NCI-H2171 treated with DMSO at 0.1 percent for 48 hours (cell line): Measurements from ENCODE around the gene PALD1.

Experiments used
- DNase-seq: peaks from one replicate; lab custom pipeline; 2025; lab: John Stamatoyannopoulos, UW

PALD1 gene

GRCh38 chr10:70478191-70479164, at the start of gene PALD1:
Gene PALD1 (plus strand): TSS chr10:70478767. CDS start chr10:70525952, 47,185 bp downstream.
- DNase-seq: peak; percentile 47

- DNase-seq: no peak
Measured at GRCh38 chr10:70430493-70431445, 47.8 kb upstream of the PALD1 start.

GRCh38 chr10:70432101-70432500, 46.5 kb upstream of the PALD1 start:
- DNase-seq: no peak

DNA sequence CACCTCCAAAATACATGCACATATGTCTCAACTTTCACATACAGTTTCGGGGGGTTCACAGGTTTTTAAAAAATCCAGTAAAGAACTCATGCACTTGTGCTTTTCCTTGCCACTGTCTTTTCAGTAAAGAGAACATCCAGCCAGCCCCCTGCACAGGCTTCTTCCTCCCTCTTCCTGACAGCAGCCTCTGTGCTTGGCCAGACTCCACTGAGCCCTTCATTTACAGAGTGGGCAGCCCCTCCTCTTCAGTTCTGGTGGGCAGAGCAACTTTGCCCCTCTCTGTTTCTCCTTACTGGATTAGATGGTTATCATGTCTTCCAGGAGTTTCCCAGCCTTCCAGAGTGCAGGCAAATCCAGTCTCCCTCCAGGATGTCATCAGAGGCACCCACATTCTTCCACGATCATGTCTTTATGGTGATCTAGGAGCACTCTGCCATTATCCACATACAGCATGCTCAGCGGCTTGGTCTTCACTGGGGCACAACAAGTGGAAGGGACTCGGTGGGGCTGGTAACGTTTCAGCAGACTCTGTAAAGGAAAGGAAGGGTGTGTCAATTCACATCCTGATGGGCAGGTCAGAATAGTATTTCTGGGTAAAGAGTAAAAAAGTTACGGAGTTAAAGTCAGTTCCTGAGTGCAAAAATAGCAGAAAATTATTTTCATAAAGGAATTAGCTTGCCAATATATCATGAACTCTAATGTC, 45.9 kb upstream of the PALD1 start:
- DNase-seq: no peak

- no peak for DNase-seq
Measured at GRCh38 chr10:70433581-70434280, 44.8 kb upstream of the PALD1 start.

- no peak for DNase-seq
Measured at GRCh38 chr10:70435241-70436085, 43.1 kb upstream of the PALD1 start.

- no peak for DNase-seq
Measured at GRCh38 chr10:70437721-70438120, 40.8 kb upstream of the PALD1 start.

DNA sequence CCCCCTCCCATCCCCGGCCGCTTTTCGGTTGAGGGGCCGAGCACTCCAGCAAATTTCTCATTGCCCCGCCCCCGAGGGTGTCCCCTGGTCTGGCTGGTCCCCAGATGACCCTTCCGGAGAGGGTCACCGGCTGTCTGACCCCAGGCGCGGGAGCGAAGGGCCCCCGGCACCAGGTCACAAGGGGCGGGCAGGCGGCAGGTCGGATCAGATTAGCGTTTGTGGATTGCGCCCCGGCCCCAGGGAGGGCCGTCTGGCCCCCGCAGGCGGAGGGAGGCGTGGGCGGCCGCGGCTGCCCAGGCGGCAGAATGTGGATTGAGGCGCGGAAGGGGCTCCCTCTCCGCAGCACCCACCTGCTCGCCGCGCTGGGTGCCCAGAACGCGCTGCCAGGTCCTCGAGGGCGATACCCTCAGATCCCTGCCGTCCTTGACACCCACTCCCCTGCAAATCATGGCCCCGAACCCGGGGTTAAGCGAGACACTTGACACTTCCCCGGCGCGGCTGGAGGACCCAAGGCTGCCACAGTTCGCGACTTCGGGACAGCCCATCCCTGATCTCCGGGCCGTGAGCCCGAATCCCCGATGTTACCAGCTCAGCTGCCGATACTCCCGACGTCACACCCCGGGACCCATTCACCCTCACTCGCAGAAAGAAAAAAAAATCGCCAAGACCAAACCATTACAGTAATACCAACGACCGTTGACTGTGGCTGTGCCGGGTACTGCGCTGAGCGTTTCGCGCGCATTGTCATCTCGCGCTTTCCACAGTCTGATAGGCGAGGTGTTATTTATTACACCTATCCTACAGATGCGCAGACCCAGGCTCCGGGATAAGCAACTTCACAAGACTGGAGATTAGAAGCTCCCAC, 38.0 kb upstream of the PALD1 start:
- no peak for DNase-seq

- DNase-seq: no peak
Measured at GRCh38 chr10:70441161-70441894, 37.2 kb upstream of the PALD1 start, which contains the start of gene NODAL. Gene NODAL (minus strand): TSS chr10:70441681. CDS start chr10:70441667, 14 bp downstream.

DNA sequence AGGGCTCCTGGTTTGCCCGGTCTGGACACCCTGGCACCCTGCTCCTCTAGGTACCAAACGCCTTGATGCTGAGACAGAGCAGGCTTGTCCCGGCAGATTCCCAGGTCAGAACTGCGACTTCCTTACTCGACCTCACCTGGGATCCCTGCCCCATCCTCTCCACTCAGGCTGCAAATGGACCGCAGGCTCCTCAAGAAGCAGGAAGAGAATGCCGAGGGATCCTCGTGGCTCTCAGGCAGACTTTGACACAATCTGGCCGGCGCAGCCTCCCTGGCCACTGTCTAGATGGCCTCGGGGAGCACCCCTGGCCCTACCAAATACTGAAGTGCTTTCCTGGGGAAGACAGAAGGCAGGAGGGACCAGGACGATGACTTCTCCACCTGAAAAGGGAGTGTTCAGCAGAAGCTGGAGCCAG, 36.7 kb upstream of the PALD1 start:
- no peak for DNase-seq

GRCh38 chr10:70442332-70442988, 36.1 kb upstream of the PALD1 start:
- no peak for DNase-seq

GRCh38 chr10:70444744-70445143, 33.8 kb upstream of the PALD1 start:
- DNase-seq: no peak

- no peak for DNase-seq
Measured at GRCh38 chr10:70445718-70446657, 32.6 kb upstream of the PALD1 start.

DNA sequence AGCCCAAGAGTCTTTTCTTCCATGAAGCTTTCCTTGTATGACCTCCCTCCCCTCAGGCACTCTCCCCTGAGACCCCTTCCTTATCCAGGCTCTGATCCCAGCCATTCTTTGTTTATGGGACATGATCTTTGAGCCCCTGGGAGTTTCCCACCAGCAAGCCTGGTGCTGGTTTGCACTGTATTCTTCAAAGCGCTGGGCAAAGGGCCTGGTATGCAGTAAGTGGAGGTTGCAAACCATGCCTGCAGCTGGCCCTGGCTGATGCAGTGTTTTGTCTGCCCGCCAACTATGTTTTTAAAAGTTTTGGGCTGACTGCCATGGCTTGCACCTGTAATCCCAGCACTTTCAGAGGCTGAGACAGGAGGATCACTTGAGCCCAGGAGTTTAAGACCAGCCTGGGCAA, 30.3 kb upstream of the PALD1 start:
- DNase-seq: no peak

GRCh38 chr10:70455213-70455630, 23.3 kb upstream of the PALD1 start:
- no peak for DNase-seq

DNA sequence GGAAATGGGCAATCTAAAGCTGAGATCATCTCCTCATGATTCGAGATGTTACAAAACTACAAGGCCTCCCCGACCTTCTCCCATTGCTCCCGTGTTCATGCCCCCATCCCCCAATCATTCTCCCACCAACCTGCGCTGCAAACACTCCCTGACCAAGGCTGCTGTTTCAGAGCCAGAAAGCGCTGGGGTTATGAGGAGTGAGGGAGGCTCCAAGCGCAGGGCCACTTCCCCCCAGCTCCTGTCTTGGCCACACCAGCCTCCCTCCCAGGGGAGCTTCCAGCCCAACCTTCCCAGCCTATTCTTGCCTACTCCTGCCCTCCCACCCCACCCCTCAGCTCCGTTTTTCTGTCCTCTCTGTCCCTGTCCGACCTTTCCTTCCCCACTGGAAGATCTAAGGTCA, 22.4 kb upstream of the PALD1 start:
- no peak for DNase-seq
